B cell (primary cell): ENCODE results near the gene TCF12. TPM values are rescaled to one million over a fixed set of nuclear protein-coding genes. Genes with fewer than 3 reads are reported as not detected.

Source experiments
- ATAC-seq: fragments of 200-7000 bp; cut with Tn5 transposase; one replicate; pipeline ENCODE4 v1.10.0; 2021; ENCODE audit warnings: low read depth, mild to moderate bottlenecking, moderate number of reproducible peaks, moderate library complexity
- CTCF ChIA-PET: fragments of 350-600 bp; sonication (Branson Sonifier 250); formaldehyde crosslinking; loops from one replicate; lab custom pipeline; 2021; ENCODE audit warnings: antibody characterized with exemption, inconsistent platforms; lab: Charles Lee
- POLR2A ChIA-PET: fragments of 350-600 bp; sonication (Branson Sonifier 250); formaldehyde crosslinking; loops from one replicate; lab custom pipeline; 2021; ENCODE audit warnings: antibody characterized with exemption; lab: Charles Lee
- DNase-seq: peaks from one replicate; pipeline ENCODE4 v3.0.0; 2013
- H2AFZ ChIP-seq: 2 replicates; pipeline ENCODE4 v1.6.1; 2012; ENCODE audit warnings: mild to moderate bottlenecking, low read depth, low read length; ENCODE audit not compliant: insufficient read depth, poor library complexity, severe bottlenecking
- H3K27ac ChIP-seq, 2 donors: 1 replicate in 1 of 2; 2 replicates in 1 of 2; pipeline ENCODE4 v1.5.1; 2012 to 2013; ENCODE audit warnings: low read length in 2 of 2, mild to moderate bottlenecking in 2 of 2, moderate library complexity in 1 of 2
- H3K27me3 ChIP-seq, 4 experiments: fragments of 200-600 bp in 1 of 4; sonication (generic) in 1 of 4; replicated peaks in 1 of 4; 1 replicate in 2 of 4; 2 replicates in 2 of 4; pipeline versions ENCODE4 v1.6.1 to v1.7.0; 2013 to 2016; ENCODE audit warnings: low read length in 3 of 4, mild to moderate bottlenecking in 2 of 4, mixed read lengths in 1 of 4, moderate library complexity in 1 of 4; ENCODE audit not compliant: insufficient read depth in 4 of 4, control insufficient read depth in 3 of 4; ENCODE audit errors: control extremely low read depth in 1 of 4
- H3K36me3 ChIP-seq, 2 experiments: replicated peaks in 1 of 2; 1 replicate in 1 of 2; 2 replicates in 1 of 2; pipeline versions ENCODE4 v1.6.1 to v1.7.1; 2013; ENCODE audit warnings: low read length in 1 of 2; ENCODE audit not compliant: insufficient read depth in 2 of 2, control insufficient read depth in 1 of 2; ENCODE audit errors: control extremely low read depth in 1 of 2, extremely low read depth in 1 of 2
- H3K4me1 ChIP-seq, 2 donors: fragments of 200-600 bp in 1 of 2; sonication (generic) in 1 of 2; 1 replicate in 1 of 2; 2 replicates in 1 of 2; pipeline versions ENCODE4 v1.5.1 to v1.6.1; 2013 to 2017; ENCODE audit warnings: low read length in 2 of 2; ENCODE audit not compliant: control insufficient read depth in 2 of 2, insufficient read depth in 2 of 2
- H3K4me2 ChIP-seq: replicated peaks from 2 replicates; pipeline ENCODE3; 2012; ENCODE audit warnings: mild to moderate bottlenecking, low read depth, low read length; ENCODE audit not compliant: poor library complexity, severe bottlenecking
- H3K4me3 ChIP-seq, 5 experiments: fragments of 200-600 bp in 1 of 5; sonication (generic) in 1 of 5; 1 replicate in 3 of 5; 2 replicates in 2 of 5; pipeline versions ENCODE4 v1.5.1 to v1.7.0; 2011 to 2016; ENCODE audit warnings: low read length in 4 of 5, mild to moderate bottlenecking in 4 of 5, low read depth in 2 of 5, control low read depth in 1 of 5, moderate library complexity in 1 of 5; ENCODE audit not compliant: insufficient read depth in 1 of 5; ENCODE audit errors: control extremely low read depth in 1 of 5, extremely low read depth in 1 of 5
- H3K79me2 ChIP-seq: fragments of 200-600 bp; sonication (generic); one replicate; pipeline ENCODE4 v1.6.0; 2016; ENCODE audit warnings: low read length; ENCODE audit not compliant: control insufficient read depth, insufficient read depth
- H3K9ac ChIP-seq: fragments of 200-600 bp; sonication (generic); 2 replicates; pipeline ENCODE4 v1.6.1; 2017; ENCODE audit warnings: mild to moderate bottlenecking, low read length, moderate library complexity
- H3K9me3 ChIP-seq, 3 donors: one replicate each; pipeline versions ENCODE4 v1.6.1 to v1.7.1; 2013; ENCODE audit warnings: low read length in 2 of 3; ENCODE audit not compliant: control insufficient read depth in 2 of 3, insufficient read depth in 1 of 3; ENCODE audit errors: control extremely low read depth in 1 of 3
- H4K20me1 ChIP-seq: 2 replicates; pipeline ENCODE4 v1.6.0; 2012; ENCODE audit warnings: mild to moderate bottlenecking, low read length; ENCODE audit not compliant: insufficient read depth, control insufficient read depth, poor library complexity, severe bottlenecking
- H3K27ac Mint-ChIP-seq: one replicate; pipeline ENCODE4 v1.8.0; 2021; ENCODE audit warnings: mixed read lengths
- H3K27me3 Mint-ChIP-seq: one replicate; pipeline ENCODE4 v1.8.0; 2021; ENCODE audit warnings: mixed read lengths
- H3K4me1 Mint-ChIP-seq: one replicate; pipeline ENCODE4 v1.8.0; 2021; ENCODE audit warnings: mixed read lengths
- H3K4me3 Mint-ChIP-seq: one replicate; pipeline ENCODE4 v1.8.0; 2021; ENCODE audit warnings: mixed read lengths
- H3K9me3 Mint-ChIP-seq: one replicate; pipeline ENCODE4 v1.8.0; 2022; ENCODE audit warnings: mixed read lengths; ENCODE audit not compliant: insufficient read depth
- EZH2 ChIP-seq: IDR thresholded peaks from 2 replicates; pipeline ENCODE4 v1.6.1; 2012; ENCODE audit warnings: borderline replicate concordance, low read depth, mild to moderate bottlenecking, moderate library complexity, low read length; ENCODE audit not compliant: insufficient read depth, poor library complexity, severe bottlenecking
- WGBS: methylation state at CpG from one replicate; pipeline ENCODE4 v1.1.5; 2013; ENCODE audit warnings: missing lambda C conversion rate; ENCODE audit not compliant: insufficient coverage; 5-methylcytosine and 5-hydroxymethylcytosine counted together
- intact Hi-C: fragments of 100-400 bp; cut with micrococcal nuclease; formaldehyde crosslinking; loops from one replicate; pipeline ENCODE4 v1.10.0; 2022
- polyA plus RNA-seq: library from polyadenylated mRNA; depleted of rRNA; stranded (reverse); fragments of >200 nt; gene quantifications from 2 replicates; pipeline ENCODE4 v1.2.3, GENCODE V29; 2012
- total RNA-seq, 2 donors: library from RNA; stranded (reverse); fragments of 120-200 nt in 1 of 2; gene quantifications; 1 replicate in 1 of 2; 2 replicates in 1 of 2; pipeline versions ENCODE4 v1.2.3 to v1.2.4, GENCODE V29; 2013 to 2022
- TF ChIP-seq, protein P1 (sequence below): fragments of 200-600 bp; IDR thresholded peaks from one replicate; pipeline ENCODE4 v1.8.0; 2022; ENCODE audit warnings: antibody characterized with exemption, mild to moderate bottlenecking

The TCF12 gene
- total and polyA plus RNA-seq, 2 donors (not counting 1 experiment from before 2014, with no cell fraction given), result 27.1 to 131 TPM

DNA sequence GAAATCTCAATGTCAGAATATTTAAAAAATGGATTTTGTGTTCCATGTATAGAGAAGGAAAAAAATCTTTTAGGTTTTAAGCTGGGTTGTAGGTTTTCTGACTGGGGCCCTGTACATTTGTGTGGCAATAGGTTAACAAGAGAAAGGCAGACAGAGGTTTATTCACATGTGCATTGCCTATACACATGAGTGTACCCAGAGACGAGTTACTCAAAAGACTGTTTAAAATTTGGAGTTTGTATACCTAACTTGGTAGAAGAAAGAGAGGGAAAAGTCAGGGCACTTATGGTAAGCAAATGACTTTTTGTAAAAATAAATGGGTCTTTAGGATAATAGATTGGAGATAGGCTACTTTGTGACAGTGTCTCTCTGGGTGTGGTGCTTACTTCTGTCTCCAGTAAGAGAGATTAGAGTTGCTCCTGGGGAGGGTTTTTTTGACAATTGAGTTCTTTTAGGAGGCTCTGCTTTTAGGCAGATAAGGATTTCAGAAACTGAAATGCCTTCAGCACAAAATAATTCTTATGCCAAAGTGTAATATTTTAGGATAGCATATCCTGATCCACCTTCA, 225.2 kb downstream of the TCF12 start:
- H3K4me1 ChIP-seq, result peaks cover 12 to 15% of the 10 kb centered on the region in 2 donors
- H3K27me3 ChIP-seq, result no peaks in the 10 kb centered on the region
- no peak for ATAC-seq
- CTCF ChIA-PET, result interaction anchor here (0.6 to 3.1 kb wide), 6 partner anchors 20 to 384 kb away, joined by 3 to 21 read pairs (median 4); no protein-coding TSS in a partner anchor
- no peak overlapping the region for H3K27ac ChIP-seq
- no peak overlapping the region for H3K4me3 Mint-ChIP-seq
- H3K27me3 Mint-ChIP-seq, result no peaks in the 10 kb centered on the region
- intact Hi-C loops, result no loop called here
- H2AFZ ChIP-seq, result no peak overlapping the region
- no peaks in the 10 kb centered on the region for H4K20me1 ChIP-seq
- DNase-seq, result no peak
- no peaks in the 10 kb centered on the region for H3K9me3 ChIP-seq
- TF ChIP-seq EZH2, result no peak
- TF ChIP-seq, protein P1, sequence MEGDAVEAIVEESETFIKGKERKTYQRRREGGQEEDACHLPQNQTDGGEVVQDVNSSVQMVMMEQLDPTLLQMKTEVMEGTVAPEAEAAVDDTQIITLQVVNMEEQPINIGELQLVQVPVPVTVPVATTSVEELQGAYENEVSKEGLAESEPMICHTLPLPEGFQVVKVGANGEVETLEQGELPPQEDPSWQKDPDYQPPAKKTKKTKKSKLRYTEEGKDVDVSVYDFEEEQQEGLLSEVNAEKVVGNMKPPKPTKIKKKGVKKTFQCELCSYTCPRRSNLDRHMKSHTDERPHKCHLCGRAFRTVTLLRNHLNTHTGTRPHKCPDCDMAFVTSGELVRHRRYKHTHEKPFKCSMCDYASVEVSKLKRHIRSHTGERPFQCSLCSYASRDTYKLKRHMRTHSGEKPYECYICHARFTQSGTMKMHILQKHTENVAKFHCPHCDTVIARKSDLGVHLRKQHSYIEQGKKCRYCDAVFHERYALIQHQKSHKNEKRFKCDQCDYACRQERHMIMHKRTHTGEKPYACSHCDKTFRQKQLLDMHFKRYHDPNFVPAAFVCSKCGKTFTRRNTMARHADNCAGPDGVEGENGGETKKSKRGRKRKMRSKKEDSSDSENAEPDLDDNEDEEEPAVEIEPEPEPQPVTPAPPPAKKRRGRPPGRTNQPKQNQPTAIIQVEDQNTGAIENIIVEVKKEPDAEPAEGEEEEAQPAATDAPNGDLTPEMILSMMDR, result no peak
- no peak overlapping the region for H3K9ac ChIP-seq
- peaks cover 18% of the 10 kb centered on the region for H3K4me1 Mint-ChIP-seq
- no peak overlapping the region for H3K27ac Mint-ChIP-seq
- WGBS, result 100% methylated on average over 1 of the region's 1 CpG
- no peak overlapping the region for H3K4me2 ChIP-seq
- no peaks in the 10 kb centered on the region for H3K9me3 Mint-ChIP-seq
- POLR2A ChIA-PET, result interaction anchor here (0.7 kb wide), 1 partner anchor 1957 kb away, joined by 5 read pairs; no protein-coding TSS in a partner anchor
- no peak overlapping the region for H3K4me3 ChIP-seq
- H3K36me3 ChIP-seq, result no peaks in the 10 kb centered on the region
- peaks cover 4% of the 10 kb centered on the region for H3K79me2 ChIP-seq

DNA sequence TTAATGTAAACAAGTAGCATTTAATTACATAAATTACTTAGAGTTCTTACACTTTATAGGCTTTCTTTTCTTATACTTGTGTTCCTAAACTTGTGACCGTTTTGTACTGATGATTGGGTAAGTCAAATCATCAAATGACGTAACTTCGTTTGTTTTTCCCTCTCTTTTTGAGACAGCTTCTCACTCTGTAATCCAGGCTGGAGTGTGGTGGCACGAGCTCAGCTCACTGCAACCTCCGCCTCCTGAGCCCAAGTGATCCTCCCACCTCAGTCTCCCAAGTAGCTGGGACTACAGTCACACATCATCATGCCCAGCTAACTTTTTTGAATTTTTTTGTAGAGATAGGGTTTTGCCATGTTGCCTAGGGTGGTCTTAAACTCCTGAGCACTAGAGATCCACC, 226.0 kb downstream of the TCF12 start:
- H4K20me1 ChIP-seq, result no peaks in the 10 kb centered on the region
- H3K9me3 ChIP-seq, result no peaks in the 10 kb centered on the region
- no CpG with 5 or more reads among the region's 5 CpGs for WGBS
- Mint-ChIP-seq H3K9me3 (no peaks in the 10 kb centered on the region), H3K4me1 (peaks cover 18% of the 10 kb centered on the region), H3K4me3 (no peak overlapping the region), H3K27ac (no peak overlapping the region), H3K27me3 (no peaks in the 10 kb centered on the region)
- ChIA-PET CTCF (interaction anchor here (1.0 to 10.9 kb wide), 16 partner anchors 9 to 398 kb away, joined by 3 to 323 read pairs (median 16); partner anchors contain the start of gene TCF12), POLR2A (no interaction called here)
- peaks cover 12 to 15% of the 10 kb centered on the region in 2 donors for H3K4me1 ChIP-seq
- no peaks in the 10 kb centered on the region for H3K27me3 ChIP-seq
- H3K27ac ChIP-seq, result no peak overlapping the region
- H3K4me2 ChIP-seq, result no peak overlapping the region
- peaks cover 4% of the 10 kb centered on the region for H3K79me2 ChIP-seq
- TF ChIP-seq, protein P1, result no peak
- no peak for TF ChIP-seq EZH2
- no peaks in the 10 kb centered on the region for H3K36me3 ChIP-seq
- DNase-seq (no peak), ATAC-seq (no peak)
- no peak overlapping the region for H3K9ac ChIP-seq
- no peak overlapping the region for H2AFZ ChIP-seq
- intact Hi-C loops, result no loop called here
- H3K4me3 ChIP-seq, result no peak overlapping the region
